Testis (tissue), 2 donors: ENCODE measurements around the gene NRXN3.

Experiments used
- CTCF ChIP-seq, 3 experiments: fragments of 450-650 bp in 2 of 3; fragments of 200-600 bp in 1 of 3; sonication (generic) in 1 of 3; IDR thresholded peaks; one replicate each; pipeline ENCODE4 v1.5.1; 2016 to 2019; ENCODE audit warnings: antibody characterized with exemption in 3 of 3, mild to moderate bottlenecking in 2 of 3, moderate library complexity in 1 of 3
- POLR2A ChIP-seq: fragments of 450-650 bp; IDR thresholded peaks from one replicate; pipeline ENCODE4 v1.6.1; 2017; ENCODE audit warnings: antibody characterized with exemption, mild to moderate bottlenecking, moderate library complexity

GRCh38 chr14:78220273-78220672 is 50.1 kb downstream of the NRXN3 start:
- TF ChIP-seq CTCF (IDR thresholded peaks at IDR 0.05) = no peak
- TF ChIP-seq POLR2A = no peak
